Suprapubic skin (tissue), 4 donors: Measurements from ENCODE around the gene MGAT1. TPM values are rescaled to one million over a fixed set of nuclear protein-coding genes. Genes with fewer than 3 reads are reported as not detected.
A peak's percentile ranks its signal among the peaks of the same experiment; 100 is the strongest.

ENCODE experiments used
- DNase-seq, 2 donors: peaks; one replicate each; pipeline ENCODE4 v3.0.0-alpha.2; 2019; ENCODE audit warnings: low spot score in 2 of 2
- H3K27ac ChIP-seq: fragments of 200-600 bp; sonication (generic); one replicate; pipeline ENCODE4 v1.5.1; 2019
- H3K27me3 ChIP-seq: fragments of 200-600 bp; sonication (generic); one replicate; pipeline ENCODE4 v1.5.1; 2019
- H3K36me3 ChIP-seq: fragments of 200-600 bp; sonication (generic); one replicate; pipeline ENCODE4 v1.5.1; 2019
- H3K4me1 ChIP-seq: fragments of 200-600 bp; sonication (generic); one replicate; pipeline ENCODE4 v1.5.1; 2019
- H3K4me3 ChIP-seq: fragments of 200-600 bp; sonication (generic); one replicate; pipeline ENCODE4 v1.5.1; 2019; ENCODE audit warnings: mild to moderate bottlenecking
- H3K9me3 ChIP-seq: fragments of 200-600 bp; sonication (generic); one replicate; pipeline ENCODE4 v1.5.1; 2019
- CTCF ChIP-seq, 2 donors: fragments of 200-600 bp in 1 of 2; fragments of 450-650 bp in 1 of 2; sonication (generic) in 1 of 2; IDR thresholded peaks; one replicate each; pipeline ENCODE4 v1.5.1; 2016 to 2019; ENCODE audit warnings: antibody characterized with exemption in 2 of 2, mild to moderate bottlenecking in 1 of 2, moderate library complexity in 1 of 2
- EP300 ChIP-seq: sonication (generic); formaldehyde crosslinking; IDR thresholded peaks from one replicate; pipeline ENCODE4 v1.6.1; 2017; ENCODE audit warnings: antibody characterized with exemption
- POLR2A ChIP-seq, 2 donors: fragments of 450-650 bp; IDR thresholded peaks; one replicate each; pipeline ENCODE4 v1.6.1; 2017; ENCODE audit warnings: antibody characterized with exemption in 2 of 2, mild to moderate bottlenecking in 2 of 2, moderate library complexity in 2 of 2
- POLR2AphosphoS5 ChIP-seq, 3 donors: sonication (generic); formaldehyde crosslinking; IDR thresholded peaks; one replicate each; pipeline ENCODE4 v1.6.1; 2017; ENCODE audit warnings: antibody characterized with exemption in 3 of 3
- WGBS: methylation state at CpG from one replicate; pipeline ENCODE4 v1.1.5; 2018; 5-methylcytosine and 5-hydroxymethylcytosine counted together
- total RNA-seq, 4 donors: library from RNA; depleted of rRNA; stranded (reverse); fragments of >200 nt; gene quantifications; one replicate each; pipeline ENCODE4 v1.1.0, GENCODE V29; 2016

MGAT1 gene
- total RNA-seq, 4 donors from 2014 or later, result 122 to 137 (median 125) TPM

DNA sequence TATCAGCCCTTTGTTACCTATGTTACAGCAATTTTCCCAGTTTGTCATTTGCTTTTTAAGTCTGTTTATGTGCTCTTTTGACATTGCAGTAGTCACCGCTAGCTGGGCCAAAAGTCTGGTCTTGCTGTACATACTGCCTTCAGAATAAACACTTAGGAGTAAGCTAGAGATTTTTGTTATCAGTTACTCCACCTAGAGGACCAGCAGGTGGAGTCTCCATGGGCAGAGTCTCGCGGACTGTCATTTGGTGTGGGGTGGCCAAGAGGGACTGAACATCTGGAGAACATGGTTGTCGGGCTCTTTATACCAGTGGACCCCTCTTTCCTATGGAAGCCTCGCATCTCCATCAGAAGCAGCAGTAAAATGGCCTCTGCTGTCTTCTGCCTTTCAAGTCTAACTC lies 10.8 kb upstream of the MGAT1 start:
- Histone ChIP-seq H3K36me3 (no peaks in the 10 kb centered on the region), H3K9me3 (no peaks in the 10 kb centered on the region), H3K4me3 (no peak overlapping the region), H3K4me1 (peaks cover 50% of the 10 kb centered on the region), H3K27me3 (no peaks in the 10 kb centered on the region), H3K27ac (no peak overlapping the region)
- 93% methylated on average over 5 of the region's 5 CpGs for WGBS
- DNase-seq, result peak in 1 of 2 donors; percentile 56
- TF ChIP-seq CTCF (IDR thresholded peaks at IDR 0.05) (no peak), EP300 (no peak), POLR2AphosphoS5 (IDR thresholded peaks at IDR 0.05) (no peak), POLR2A (IDR thresholded peaks at IDR 0.05) (no peak)

GRCh38 chr5:180811623-180812124 lies 9.1 kb upstream of the MGAT1 start:
- peak overlapping the region; percentile 58 for H3K4me3 ChIP-seq
- no peaks in the 10 kb centered on the region for H3K9me3 ChIP-seq
- H3K27ac ChIP-seq, result peak overlapping the region; percentile 97
- TF ChIP-seq POLR2AphosphoS5 (IDR thresholded peaks at IDR 0.05) (no peak), EP300 (no peak), CTCF (IDR thresholded peaks at IDR 0.05) (no peak), POLR2A (IDR thresholded peaks at IDR 0.05) (no peak)
- H3K27me3 ChIP-seq, result no peaks in the 10 kb centered on the region
- 44% methylated on average over 10 of the region's 10 CpGs for WGBS
- peaks cover 52% of the 10 kb centered on the region for H3K4me1 ChIP-seq
- H3K36me3 ChIP-seq, result peaks cover under 1% of the 10 kb centered on the region
- DNase-seq, result peak in 1 of 2 donors; percentile 61

- DNase-seq, result peak in 1 of 2 donors; percentile 82
- H3K4me3 ChIP-seq, result peak overlapping the region; percentile 58
- H3K36me3 ChIP-seq, result peaks cover 3% of the 10 kb centered on the region
- no peaks in the 10 kb centered on the region for H3K9me3 ChIP-seq
- peak overlapping the region; percentile 97 for H3K27ac ChIP-seq
- TF ChIP-seq POLR2AphosphoS5 (IDR thresholded peaks at IDR 0.05) (no peak), CTCF (IDR thresholded peaks at IDR 0.05) (no peak), POLR2A (IDR thresholded peaks at IDR 0.05) (no peak), EP300 (no peak)
- no peaks in the 10 kb centered on the region for H3K27me3 ChIP-seq
- peaks cover 53% of the 10 kb centered on the region for H3K4me1 ChIP-seq
- 9% methylated on average over 21 of the region's 30 CpGs for WGBS
Measured at GRCh38 chr5:180810959-180811622, 8.5 kb upstream of the MGAT1 start.

GRCh38 chr5:180810210-180810958 lies 7.8 kb upstream of the MGAT1 start:
- peak overlapping the region; percentile 97 for H3K27ac ChIP-seq
- peak overlapping the region; percentile 58 for H3K4me3 ChIP-seq
- H3K27me3 ChIP-seq, result no peaks in the 10 kb centered on the region
- WGBS, result 0% methylated on average over 12 of the region's 66 CpGs
- DNase-seq, result peak; percentile 97
- peaks cover 60% of the 10 kb centered on the region for H3K4me1 ChIP-seq
- H3K36me3 ChIP-seq, result peaks cover 3% of the 10 kb centered on the region
- TF ChIP-seq POLR2A (IDR thresholded peaks at IDR 0.05) (peak; percentile 36 to 44), CTCF (IDR thresholded peaks at IDR 0.05) (no peak), EP300 (no peak), POLR2AphosphoS5 (IDR thresholded peaks at IDR 0.05) (peak; percentile 68 to 90 (median 69))
- no peaks in the 10 kb centered on the region for H3K9me3 ChIP-seq
